AG09309 (cell line): Measurements from ENCODE around the gene JAK2.

Source experiments
- DNase-seq: peaks from one replicate; pipeline ENCODE4 v3.0.0-alpha.2; 2010; ENCODE audit warnings: low read depth
- H3K4me3 ChIP-seq: 2 replicates; pipeline ENCODE4 v1.5.1; 2011; ENCODE audit warnings: mild to moderate bottlenecking, low read depth, low read length, moderate library complexity; ENCODE audit not compliant: control insufficient read depth
- TF ChIP-seq, protein P1 (sequence below): IDR thresholded peaks from 2 replicates; pipeline ENCODE4 v1.5.1; 2011; ENCODE audit warnings: mild to moderate bottlenecking, low read depth, low read length, inconsistent platforms; ENCODE audit not compliant: insufficient read depth, control insufficient read depth; ENCODE audit errors: missing control alignments

JAK2 gene

DNA sequence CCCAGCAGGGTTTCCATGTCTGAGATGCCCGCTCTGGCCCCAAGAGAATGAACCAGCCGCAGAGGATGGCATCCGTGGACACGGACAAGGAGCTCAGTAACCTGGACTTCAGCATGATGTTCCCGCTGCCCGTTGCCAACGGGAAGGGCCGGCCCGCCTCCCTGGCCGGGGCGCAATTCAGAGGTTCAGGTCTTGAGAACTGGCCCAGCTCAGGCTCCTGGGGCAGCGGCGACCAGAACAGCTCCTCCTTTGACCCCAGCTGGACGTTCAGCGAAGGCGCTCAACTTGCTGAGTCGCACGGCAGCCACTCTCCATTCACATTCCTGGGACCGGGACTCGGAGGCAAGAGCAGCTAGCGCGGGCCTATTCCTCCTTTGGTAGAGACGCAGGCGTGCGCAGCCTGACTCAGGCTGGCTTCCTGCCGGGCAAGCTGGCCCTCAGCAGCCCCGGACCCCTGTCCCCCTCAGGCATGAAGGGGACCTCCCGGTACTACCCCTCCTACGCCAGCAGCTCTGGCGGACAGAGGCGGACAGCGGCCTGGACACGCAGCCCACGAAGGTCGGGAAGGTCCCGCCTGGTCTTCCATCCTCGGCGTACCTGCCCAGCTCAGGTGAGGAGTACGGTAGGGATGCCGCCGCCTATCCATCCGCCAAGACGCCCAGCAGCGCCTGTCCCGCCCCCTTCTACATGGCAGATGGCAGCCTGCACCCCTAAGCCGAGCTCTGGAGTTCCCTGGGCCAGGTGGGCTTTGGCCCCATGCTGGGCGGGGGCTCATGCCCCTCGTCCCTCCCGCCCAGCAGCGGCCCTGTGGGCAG is 126.0 kb downstream of the JAK2 start:
- TF ChIP-seq, protein P1, sequence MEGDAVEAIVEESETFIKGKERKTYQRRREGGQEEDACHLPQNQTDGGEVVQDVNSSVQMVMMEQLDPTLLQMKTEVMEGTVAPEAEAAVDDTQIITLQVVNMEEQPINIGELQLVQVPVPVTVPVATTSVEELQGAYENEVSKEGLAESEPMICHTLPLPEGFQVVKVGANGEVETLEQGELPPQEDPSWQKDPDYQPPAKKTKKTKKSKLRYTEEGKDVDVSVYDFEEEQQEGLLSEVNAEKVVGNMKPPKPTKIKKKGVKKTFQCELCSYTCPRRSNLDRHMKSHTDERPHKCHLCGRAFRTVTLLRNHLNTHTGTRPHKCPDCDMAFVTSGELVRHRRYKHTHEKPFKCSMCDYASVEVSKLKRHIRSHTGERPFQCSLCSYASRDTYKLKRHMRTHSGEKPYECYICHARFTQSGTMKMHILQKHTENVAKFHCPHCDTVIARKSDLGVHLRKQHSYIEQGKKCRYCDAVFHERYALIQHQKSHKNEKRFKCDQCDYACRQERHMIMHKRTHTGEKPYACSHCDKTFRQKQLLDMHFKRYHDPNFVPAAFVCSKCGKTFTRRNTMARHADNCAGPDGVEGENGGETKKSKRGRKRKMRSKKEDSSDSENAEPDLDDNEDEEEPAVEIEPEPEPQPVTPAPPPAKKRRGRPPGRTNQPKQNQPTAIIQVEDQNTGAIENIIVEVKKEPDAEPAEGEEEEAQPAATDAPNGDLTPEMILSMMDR = no peak
- no peak overlapping the region for H3K4me3 ChIP-seq
- no peak for DNase-seq

DNA sequence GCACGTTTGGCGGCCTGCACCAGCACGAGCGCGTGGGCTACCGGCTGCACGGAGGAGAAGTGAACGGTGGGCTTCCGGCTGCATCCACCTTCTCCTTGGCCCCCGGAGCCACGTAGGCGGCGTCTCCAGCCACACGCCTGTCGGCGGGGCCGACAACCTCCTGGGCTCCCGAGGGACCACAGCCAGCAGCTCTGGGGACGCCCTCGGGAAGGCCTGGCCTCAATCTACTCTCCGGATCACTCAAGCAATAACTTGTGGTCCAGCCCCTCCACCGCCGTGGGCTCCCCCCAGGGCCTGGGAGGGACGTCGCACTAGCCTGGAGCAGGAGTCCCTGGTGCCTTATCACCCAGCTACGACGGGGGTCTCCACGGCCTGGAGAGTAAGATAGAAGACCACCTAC is 126.6 kb downstream of the JAK2 start:
- TF ChIP-seq, protein P1 = no peak
- no peak overlapping the region for H3K4me3 ChIP-seq
- no peak for DNase-seq

DNA sequence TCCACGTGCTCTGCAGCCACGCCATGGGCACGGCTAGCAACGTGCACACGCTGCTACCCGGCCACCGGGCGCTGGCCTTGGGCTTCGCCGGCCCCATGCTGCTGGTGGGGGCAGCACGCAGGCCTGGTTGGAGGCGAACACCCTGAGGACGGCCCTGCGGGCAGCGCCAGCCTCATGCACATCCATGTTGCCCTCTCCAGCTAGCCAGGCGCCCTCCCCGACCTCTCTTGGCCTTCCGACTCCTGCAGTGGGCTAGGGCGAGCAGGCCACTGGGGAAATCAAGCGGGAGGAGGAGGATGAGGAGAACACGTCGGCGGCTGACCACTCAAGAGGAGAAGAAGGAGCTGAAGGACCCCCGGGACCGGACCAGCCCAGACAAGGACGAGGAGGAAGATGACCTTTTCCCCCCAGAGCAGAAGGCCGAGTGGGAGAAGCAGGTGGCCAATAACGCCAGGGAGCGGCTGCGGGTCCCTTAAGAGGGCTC is 127.1 kb downstream of the JAK2 start:
- no peak for DNase-seq
- no peak overlapping the region for H3K4me3 ChIP-seq
- TF ChIP-seq, protein P1 = no peak

DNA sequence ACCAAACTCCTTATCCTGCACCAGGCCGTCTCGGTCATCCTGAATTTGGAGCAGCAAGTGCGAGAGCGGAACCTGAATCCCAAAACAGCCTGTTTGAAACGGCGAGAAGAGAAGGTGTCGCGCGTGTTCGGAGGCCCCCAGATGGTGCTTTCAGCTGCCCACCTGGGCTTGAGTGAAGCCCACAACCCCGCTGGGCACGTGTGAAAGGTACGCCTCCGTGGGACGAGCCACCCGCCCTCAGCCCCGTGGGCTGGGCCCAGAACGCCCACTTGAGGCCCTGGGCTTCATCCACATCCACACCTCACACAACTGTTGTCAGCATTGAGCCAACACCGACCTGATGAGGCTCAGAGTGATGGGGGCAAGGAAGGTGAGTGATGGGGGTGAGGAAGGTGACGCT is 127.6 kb downstream of the JAK2 start:
- TF ChIP-seq, protein P1 = no peak
- H3K4me3 ChIP-seq = no peak overlapping the region
- no peak for DNase-seq

DNA sequence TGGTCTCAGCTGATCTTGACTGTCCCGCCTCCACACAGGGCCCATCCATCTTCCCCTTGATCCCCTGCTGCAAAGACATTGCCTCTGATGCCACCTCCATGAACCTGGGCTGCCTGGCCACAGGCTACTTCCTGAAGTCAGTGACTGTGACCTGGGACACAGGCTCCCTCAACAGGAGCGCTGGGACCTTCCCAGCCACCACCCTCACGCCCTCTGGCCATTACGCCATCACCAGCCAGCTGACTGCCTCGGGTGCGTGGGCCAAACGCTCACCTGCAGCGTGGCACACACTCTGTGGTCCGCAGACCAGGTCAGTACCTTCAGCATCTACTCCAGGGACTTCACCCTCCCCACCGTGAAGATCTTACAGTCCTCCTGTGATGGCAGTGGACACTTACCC is 128.5 kb downstream of the JAK2 start:
- no peak for DNase-seq
- no peak overlapping the region for H3K4me3 ChIP-seq
- TF ChIP-seq, protein P1 = no peak

DNA sequence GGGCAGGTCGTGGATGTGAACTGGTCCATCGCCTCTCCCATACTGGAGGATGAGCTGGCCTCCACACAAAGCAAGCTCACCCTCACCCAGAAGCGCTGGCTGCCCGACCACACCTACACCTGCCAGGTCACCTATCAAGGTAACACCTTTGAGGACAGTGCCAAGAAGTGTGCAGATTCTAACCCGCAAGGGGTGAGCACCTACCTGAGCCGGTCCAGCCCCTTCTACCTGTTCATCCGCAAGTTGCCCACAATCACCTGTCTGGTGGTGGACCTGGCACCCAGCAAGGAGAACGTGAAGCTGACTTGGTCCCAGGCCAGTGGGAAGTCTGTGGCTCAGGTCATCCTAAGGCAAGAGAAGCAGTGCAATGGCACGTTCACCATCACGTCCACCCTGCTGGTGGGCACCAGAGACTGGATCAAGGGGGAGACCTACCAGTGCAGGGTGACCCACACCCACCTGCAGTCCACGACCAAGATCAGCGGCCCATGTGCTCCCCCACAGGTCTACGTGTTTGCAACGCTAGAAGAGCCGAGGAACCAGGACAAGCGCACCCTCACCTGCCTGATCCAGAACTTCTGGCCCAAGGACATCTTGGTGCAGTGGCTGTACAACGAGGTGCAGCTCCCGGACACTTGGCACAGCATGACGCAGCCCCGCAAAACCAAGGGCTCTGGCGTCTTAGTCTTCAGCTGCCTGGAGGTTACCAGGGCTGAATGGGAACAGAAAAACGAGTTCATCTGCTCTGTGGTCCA is 129.1 kb downstream of the JAK2 start:
- no peak for DNase-seq

More for the DNA sequence above, 129.1 kb downstream of the JAK2 start:
- no peak overlapping the region for H3K4me3 ChIP-seq
- TF ChIP-seq, protein P1 = no peak
